ENCODE results near the gene ADD3. TPM values are rescaled to one million over a fixed set of nuclear protein-coding genes. Genes with fewer than 3 reads are reported as not detected.

Gene ADD3
- total RNA-seq, 1 experiment from 2014 or later = 86.7 TPM

GRCh38 chr10:109998513-109998912 lies 9.3 kb upstream of the ADD3 start (continued):
- TF ChIP-seq IRF1 (CRISPR knock-in tag; IDR thresholded peaks at IDR 0.05) (no peak), NFATC4 (CRISPR knock-in tag; IDR thresholded peaks at IDR 0.05) (no peak)

- ChIA-PET POLR2A (no interaction called here), CTCF (interaction anchor here (1.0 to 2.7 kb wide), 3 partner anchors 13 to 119 kb away, joined by 3 to 12 read pairs (median 5); no protein-coding TSS in a partner anchor)
- H3K4me1 Mint-ChIP-seq = peaks cover 48% of the 10 kb centered on the region
These were observed 4.8 kb upstream of the ADD3 start for GRCh38 chr10:110002801-110003523.

More at GRCh38 chr10:110002801-110003523, 4.8 kb upstream of the ADD3 start:
- peak overlapping the region; percentile 96 for H3K27ac Mint-ChIP-seq
- ATAC-seq (no peak), DNase-seq (ENCODE audit: low spot score) (no peak)
- H3K9me3 Mint-ChIP-seq = no peaks in the 10 kb centered on the region
- no peaks in the 10 kb centered on the region for H3K27me3 Mint-ChIP-seq (ENCODE audit: low read depth)
- TF ChIP-seq STAT6 (CRISPR knock-in tag; conservative IDR thresholded peaks at IDR 0.05; ENCODE audit: low read depth) (no peak), ARID4B (CRISPR knock-in tag; IDR thresholded peaks at IDR 0.05; ENCODE audit: borderline replicate concordance) (no peak), ZNF416 (CRISPR knock-in tag; IDR thresholded peaks at IDR 0.05) (no peak), ZNF281 (CRISPR knock-in tag; IDR thresholded peaks at IDR 0.05) (no peak), ZNF121 (CRISPR knock-in tag; IDR thresholded peaks at IDR 0.05) (no peak), ZNF232 (CRISPR knock-in tag; IDR thresholded peaks at IDR 0.05) (no peak), IRF2 (CRISPR knock-in tag; IDR thresholded peaks at IDR 0.05; ENCODE audit: borderline replicate concordance, low read depth) (no peak), CDX4 (CRISPR knock-in tag; IDR thresholded peaks at IDR 0.05; ENCODE audit: borderline replicate concordance) (no peak), PREB (CRISPR knock-in tag; IDR thresholded peaks at IDR 0.05; ENCODE audit: borderline replicate concordance) (no peak), RORB (CRISPR knock-in tag; IDR thresholded peaks at IDR 0.05) (no peak), SMAD3 (CRISPR knock-in tag; IDR thresholded peaks at IDR 0.05; ENCODE audit: borderline replicate concordance) (no peak)
- H3K4me3 Mint-ChIP-seq = peak overlapping the region; percentile 37
- no peaks in the 10 kb centered on the region for H3K36me3 Mint-ChIP-seq

Measured in WTC11 (cell line).